Activated T-helper 17 cell treated with anti-CD3 and anti-CD28 coated beads, Interleukin-2, amount 50 U/mL, for 72 hours (primary cell): ENCODE results near the gene UQCR11. TPM values are rescaled to one million over a fixed set of nuclear protein-coding genes. Genes with fewer than 3 reads are reported as not detected.

Experiments used
- ATAC-seq: fragments of 150-1000 bp; cut with Tn5 transposase; replicated peaks from 2 replicates; pipeline ENCODE4 v1.10.0; 2021; ENCODE audit warnings: mild to moderate bottlenecking, moderate library complexity
- H3K27ac Mint-ChIP-seq: one replicate; pipeline ENCODE4 v1.8.0; 2022; ENCODE audit warnings: mixed read lengths
- H3K27me3 Mint-ChIP-seq: one replicate; pipeline ENCODE4 v1.8.0; 2022; ENCODE audit warnings: mixed read lengths
- H3K36me3 Mint-ChIP-seq: one replicate; pipeline ENCODE4 v1.8.0; 2022; ENCODE audit warnings: low read depth, mild to moderate bottlenecking, mixed read lengths
- H3K4me1 Mint-ChIP-seq: one replicate; pipeline ENCODE4 v1.8.0; 2022; ENCODE audit warnings: mixed read lengths
- H3K4me3 Mint-ChIP-seq: one replicate; pipeline ENCODE4 v1.8.0; 2022; ENCODE audit warnings: mild to moderate bottlenecking, mixed read lengths
- H3K9me3 Mint-ChIP-seq: one replicate; pipeline ENCODE4 v1.8.0; 2022; ENCODE audit warnings: mixed read lengths
- total RNA-seq, 2 donors: library from RNA; stranded (reverse); gene quantifications; one replicate each; pipeline ENCODE4 v1.2.3, GENCODE V29; 2022

UQCR11 gene
- total RNA-seq, 2 donors from 2014 or later, result 120 to 209 TPM

DNA sequence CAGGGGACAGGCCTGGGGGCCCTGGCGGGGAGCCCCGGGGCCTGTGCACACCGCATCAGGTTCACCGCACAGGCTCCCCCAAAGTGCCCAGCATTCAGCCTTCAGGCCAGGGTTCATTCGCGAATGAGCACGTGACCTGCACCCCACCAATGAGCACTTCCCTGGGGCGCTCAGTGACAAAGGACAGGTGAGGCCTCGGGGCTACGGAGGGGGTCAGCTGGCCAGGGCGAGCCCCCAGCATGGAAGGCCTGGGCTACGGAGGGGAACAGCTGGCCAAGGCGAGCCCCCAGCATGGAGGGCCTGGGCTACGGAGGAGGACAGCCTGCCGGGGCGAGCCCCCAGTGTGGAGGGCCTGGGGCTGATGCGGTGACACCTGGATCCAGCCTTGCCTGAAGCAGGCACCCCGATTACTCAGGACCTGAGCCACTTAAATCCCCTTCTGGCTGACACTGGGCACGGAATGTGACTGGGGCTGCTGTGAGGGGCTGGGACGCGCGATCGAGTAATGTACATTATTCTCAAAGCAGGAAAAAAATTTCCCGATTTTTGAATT is 24.1 kb upstream of the UQCR11 start:
- Mint-ChIP-seq H3K36me3 (peaks cover 14% of the 10 kb centered on the region), H3K27ac (no peak overlapping the region), H3K9me3 (no peaks in the 10 kb centered on the region), H3K27me3 (no peaks in the 10 kb centered on the region), H3K4me3 (no peak overlapping the region), H3K4me1 (no peaks in the 10 kb centered on the region)
- ATAC-seq, result no peak

DNA sequence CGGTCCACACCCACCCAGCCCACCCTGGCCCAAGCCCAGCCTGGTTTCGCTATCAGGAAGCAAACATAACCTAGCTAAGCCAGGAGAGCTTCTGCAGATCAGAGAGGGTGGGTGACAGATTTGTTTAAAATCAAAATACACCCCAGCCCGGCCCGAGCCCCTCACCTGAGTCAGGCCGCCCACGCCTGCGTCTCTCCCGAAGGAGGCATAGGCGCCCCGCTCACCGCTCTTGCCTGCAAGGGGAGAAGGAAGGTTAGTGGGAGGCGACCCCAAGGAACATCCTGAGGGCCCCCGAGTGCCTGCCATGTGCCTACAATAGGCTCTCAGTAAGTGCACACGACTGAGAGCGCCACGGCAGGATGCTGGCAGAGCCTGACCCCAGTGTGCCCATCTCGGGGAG is 21.9 kb upstream of the UQCR11 start:
- Mint-ChIP-seq H3K4me3 (no peak overlapping the region), H3K4me1 (no peaks in the 10 kb centered on the region), H3K36me3 (peaks cover 26% of the 10 kb centered on the region), H3K27ac (no peak overlapping the region), H3K9me3 (no peaks in the 10 kb centered on the region), H3K27me3 (no peaks in the 10 kb centered on the region)
- ATAC-seq, result no peak

DNA sequence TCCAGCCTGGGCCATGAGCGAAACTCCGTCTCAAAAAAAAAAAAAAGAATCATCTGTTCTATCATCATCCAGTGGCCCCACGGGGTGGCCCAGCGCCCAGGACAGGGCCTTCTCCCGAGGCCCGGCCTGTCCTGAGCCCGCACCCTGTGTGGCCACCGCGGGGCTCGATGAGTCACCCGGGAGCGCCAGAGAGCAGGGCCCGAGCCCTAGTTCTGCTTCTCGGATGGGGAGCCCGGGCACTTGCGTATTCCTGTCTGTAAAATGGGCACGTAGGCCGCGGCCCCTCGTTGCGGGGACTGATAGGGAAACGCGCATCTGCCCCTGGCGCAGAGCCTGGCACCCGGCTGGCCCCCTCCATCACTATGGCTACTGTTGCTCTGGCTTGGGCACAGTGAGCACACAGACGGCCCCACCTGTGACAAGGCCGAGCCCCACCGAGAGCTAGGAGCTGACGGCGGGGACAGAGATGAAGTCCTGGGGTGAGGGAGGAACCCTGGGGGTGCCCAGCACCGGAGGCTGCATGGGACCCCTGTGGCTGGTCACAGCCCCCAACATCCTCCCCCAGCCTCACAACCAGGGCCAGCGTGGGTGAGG is 21.3 kb upstream of the UQCR11 start:
- Mint-ChIP-seq H3K27me3 (no peaks in the 10 kb centered on the region), H3K27ac (no peak overlapping the region), H3K9me3 (no peaks in the 10 kb centered on the region), H3K4me1 (no peaks in the 10 kb centered on the region), H3K4me3 (no peak overlapping the region), H3K36me3 (peaks cover 26% of the 10 kb centered on the region)
- no peak for ATAC-seq

DNA sequence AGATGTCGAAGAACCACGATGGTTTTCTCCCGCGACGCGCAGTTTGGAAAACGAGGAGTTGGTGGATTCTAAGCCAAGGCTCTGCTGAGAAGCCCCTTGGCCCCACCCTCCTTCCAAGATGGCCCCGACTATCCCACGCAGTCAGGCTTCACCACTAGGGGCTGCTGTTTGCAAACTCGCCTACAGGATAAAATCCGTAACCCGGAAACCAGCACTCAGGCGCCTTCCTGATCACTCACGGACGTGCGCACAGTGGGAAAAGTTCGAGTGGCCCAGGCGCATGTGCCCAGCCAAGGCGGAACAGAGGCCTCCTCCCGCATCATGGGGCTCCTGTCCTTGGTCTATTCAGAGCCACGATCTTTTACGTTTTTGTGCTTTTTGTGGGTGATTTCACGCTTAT is 19.2 kb upstream of the UQCR11 start:
- Mint-ChIP-seq H3K4me3 (no peak overlapping the region), H3K4me1 (no peaks in the 10 kb centered on the region), H3K36me3 (peaks cover 26% of the 10 kb centered on the region), H3K9me3 (no peaks in the 10 kb centered on the region), H3K27ac (no peak overlapping the region), H3K27me3 (no peaks in the 10 kb centered on the region)
- peak; percentile 73 for ATAC-seq

DNA sequence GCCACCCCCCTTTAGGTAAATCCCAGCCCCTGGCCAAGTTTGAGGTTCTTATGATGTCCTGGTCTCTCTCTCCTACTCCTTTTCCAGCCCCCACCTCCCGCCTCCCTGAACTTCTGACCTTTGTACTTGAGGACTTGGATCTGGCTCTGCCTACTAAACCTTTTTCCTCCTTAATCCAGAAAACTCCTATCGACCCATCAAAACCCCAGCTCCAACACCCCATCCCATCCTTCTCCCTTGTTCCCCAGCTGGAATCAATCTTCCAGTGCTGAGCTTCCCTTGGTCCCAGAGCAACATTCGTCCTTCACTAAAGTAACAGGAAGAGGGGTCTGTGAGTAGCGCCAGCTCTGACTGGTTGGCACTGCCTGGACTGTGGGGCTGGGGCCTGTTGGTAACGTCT is 17.3 kb upstream of the UQCR11 start:
- Mint-ChIP-seq H3K4me1 (peaks cover 9% of the 10 kb centered on the region), H3K9me3 (no peaks in the 10 kb centered on the region)

DNA sequence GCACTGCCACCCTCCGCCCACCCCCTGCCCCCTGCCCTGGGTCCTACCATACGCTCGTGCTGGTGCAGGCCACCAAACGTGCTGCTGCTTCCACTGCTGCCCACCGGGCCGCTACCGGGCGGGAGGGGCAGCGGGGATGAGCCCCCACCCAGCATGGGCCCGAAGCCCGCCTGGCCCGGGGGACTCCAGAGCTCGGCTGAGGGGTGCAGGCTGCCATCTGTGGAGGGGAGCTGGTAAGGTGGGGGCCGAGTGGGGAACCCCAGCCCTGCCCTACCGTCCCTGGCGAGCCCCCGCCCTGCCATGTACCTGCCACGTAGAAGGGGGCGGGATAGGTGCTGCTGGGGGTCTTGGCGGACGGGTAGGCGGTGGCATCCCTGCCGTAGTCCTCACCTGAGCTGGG is 16.7 kb upstream of the UQCR11 start:
- no peak overlapping the region for H3K27ac Mint-ChIP-seq
- peaks cover 13% of the 10 kb centered on the region for H3K4me1 Mint-ChIP-seq
- ATAC-seq, result no peak
- no peaks in the 10 kb centered on the region for H3K9me3 Mint-ChIP-seq
- no peak overlapping the region for H3K4me3 Mint-ChIP-seq
- H3K36me3 Mint-ChIP-seq, result peaks cover 36% of the 10 kb centered on the region
- H3K27me3 Mint-ChIP-seq, result no peaks in the 10 kb centered on the region

More for the DNA sequence above, 17.3 kb upstream of the UQCR11 start:
- Mint-ChIP-seq H3K4me3 (no peak overlapping the region), H3K27me3 (no peaks in the 10 kb centered on the region), H3K36me3 (peaks cover 32% of the 10 kb centered on the region), H3K27ac (no peak overlapping the region)
- ATAC-seq, result no peak

DNA sequence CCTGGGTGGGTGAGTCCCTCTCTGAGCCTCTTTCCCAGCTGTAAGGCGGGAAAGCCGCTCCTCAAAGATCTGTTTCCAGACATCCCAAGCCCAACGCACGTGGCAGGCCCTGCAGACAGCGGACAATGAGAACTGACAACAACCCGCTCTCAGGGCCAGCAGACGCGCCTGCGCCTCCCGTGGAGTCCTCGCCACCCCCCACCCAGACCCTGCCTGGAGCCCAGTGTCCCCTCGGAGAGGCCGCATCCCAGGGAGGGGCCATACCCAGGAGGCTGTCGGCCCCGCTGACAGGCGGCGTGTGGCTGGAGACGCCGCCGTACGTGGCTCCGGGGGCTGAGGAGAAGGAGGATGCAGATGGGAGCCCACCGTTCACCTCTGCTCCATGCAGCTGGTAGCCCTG is 16.3 kb upstream of the UQCR11 start:
- H3K27ac Mint-ChIP-seq, result no peak overlapping the region
- peaks cover 17% of the 10 kb centered on the region for H3K4me1 Mint-ChIP-seq
- ATAC-seq, result no peak

DNA sequence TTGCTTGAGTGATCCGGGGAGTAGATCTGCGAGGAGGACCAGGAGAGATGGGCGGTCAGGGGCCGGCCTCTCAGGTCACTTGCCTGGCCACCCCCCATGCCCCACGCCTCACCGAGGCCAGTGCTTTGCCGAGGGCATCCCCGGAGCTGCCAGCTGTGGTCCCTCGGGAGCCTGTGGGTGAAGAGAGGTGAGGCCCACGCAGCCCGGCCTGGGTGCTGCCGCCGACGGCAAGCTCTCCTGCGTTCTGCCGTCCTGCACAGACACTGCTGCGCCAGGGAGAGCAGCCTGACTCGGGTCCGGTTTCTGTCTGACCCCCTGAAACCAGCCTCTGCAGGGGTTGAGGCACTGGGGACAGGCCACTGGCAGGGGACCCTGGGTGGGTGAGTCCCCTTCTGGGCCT is 15.8 kb upstream of the UQCR11 start:
- Mint-ChIP-seq H3K27ac (no peak overlapping the region), H3K27me3 (no peaks in the 10 kb centered on the region), H3K9me3 (no peaks in the 10 kb centered on the region), H3K4me3 (no peak overlapping the region), H3K36me3 (peaks cover 43% of the 10 kb centered on the region), H3K4me1 (peaks cover 18% of the 10 kb centered on the region)
- no peak for ATAC-seq

More for the DNA sequence above, 16.3 kb upstream of the UQCR11 start:
- no peaks in the 10 kb centered on the region for H3K9me3 Mint-ChIP-seq
- H3K27me3 Mint-ChIP-seq, result no peaks in the 10 kb centered on the region
- H3K4me3 Mint-ChIP-seq, result no peak overlapping the region
- peaks cover 40% of the 10 kb centered on the region for H3K36me3 Mint-ChIP-seq

DNA sequence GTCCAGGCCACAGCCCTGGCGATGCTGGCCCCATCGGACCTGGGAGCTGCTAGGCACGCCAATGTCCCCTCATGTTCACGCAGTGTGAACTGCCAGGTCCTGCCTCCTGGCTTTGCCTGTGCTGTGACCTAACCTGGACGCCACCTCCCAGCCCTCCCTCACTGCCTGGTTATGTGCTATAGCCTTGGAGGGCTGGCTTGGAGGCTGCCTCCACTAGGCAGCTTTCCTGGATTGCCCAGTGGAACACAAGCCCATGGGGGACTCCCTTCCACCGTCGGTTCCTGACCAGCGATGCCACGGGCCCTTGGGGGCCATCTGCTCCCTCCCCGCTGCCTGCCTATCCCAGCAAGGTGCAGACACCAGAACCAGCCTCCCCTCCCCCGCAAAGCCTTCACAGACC is 15.2 kb upstream of the UQCR11 start:
- Mint-ChIP-seq H3K9me3 (no peaks in the 10 kb centered on the region), H3K36me3 (peaks cover 43% of the 10 kb centered on the region), H3K4me1 (peaks cover 18% of the 10 kb centered on the region), H3K27ac (no peak overlapping the region), H3K27me3 (no peaks in the 10 kb centered on the region), H3K4me3 (no peak overlapping the region)
- ATAC-seq, result no peak

DNA sequence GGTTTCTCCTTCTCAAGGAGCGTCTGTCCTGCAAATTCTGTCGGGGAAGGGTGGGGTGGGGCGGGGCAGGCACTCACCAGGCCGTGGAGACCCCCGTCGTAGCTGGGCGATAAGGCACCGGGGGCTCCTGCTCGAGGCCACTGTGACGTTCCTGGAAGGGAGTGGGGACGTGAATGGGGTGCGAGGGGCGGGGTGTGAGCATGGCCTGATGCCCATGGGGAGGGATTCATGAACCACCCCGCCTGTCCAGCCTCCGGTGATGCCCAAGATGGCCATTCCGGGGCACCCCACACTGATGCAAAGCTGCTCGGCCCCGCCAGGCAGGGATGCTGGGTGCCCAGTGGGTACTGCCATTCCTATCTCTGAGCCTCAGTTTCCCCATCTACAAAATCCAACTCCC is 14.4 kb upstream of the UQCR11 start:
- Mint-ChIP-seq H3K36me3 (peaks cover 47% of the 10 kb centered on the region), H3K27me3 (no peaks in the 10 kb centered on the region), H3K9me3 (no peaks in the 10 kb centered on the region), H3K4me3 (no peak overlapping the region), H3K27ac (no peak overlapping the region), H3K4me1 (peaks cover 18% of the 10 kb centered on the region)
- no peak for ATAC-seq

DNA sequence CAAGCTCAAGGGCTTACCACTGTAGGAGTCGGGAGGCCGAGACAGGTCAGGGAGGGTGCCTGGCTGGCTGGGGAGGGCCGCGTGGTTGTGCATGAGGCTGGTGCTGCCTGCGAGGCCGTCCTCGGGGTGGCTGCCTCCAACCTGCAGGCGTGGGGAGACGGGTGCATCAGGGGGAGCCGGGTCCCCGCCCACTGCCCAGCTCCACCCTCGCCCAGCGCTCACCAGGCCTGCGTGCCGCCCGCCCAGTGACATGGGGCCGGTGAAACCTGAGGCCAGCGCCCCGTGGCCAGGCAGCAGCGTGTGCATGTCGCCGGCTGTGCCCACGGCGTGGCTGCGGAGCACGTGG is 13.8 kb upstream of the UQCR11 start:
- peaks cover 47% of the 10 kb centered on the region for H3K36me3 Mint-ChIP-seq
- H3K9me3 Mint-ChIP-seq, result no peaks in the 10 kb centered on the region
- H3K27ac Mint-ChIP-seq, result no peak overlapping the region
- no peak for ATAC-seq
- peaks cover 18% of the 10 kb centered on the region for H3K4me1 Mint-ChIP-seq
- no peak overlapping the region for H3K4me3 Mint-ChIP-seq
- no peaks in the 10 kb centered on the region for H3K27me3 Mint-ChIP-seq

DNA sequence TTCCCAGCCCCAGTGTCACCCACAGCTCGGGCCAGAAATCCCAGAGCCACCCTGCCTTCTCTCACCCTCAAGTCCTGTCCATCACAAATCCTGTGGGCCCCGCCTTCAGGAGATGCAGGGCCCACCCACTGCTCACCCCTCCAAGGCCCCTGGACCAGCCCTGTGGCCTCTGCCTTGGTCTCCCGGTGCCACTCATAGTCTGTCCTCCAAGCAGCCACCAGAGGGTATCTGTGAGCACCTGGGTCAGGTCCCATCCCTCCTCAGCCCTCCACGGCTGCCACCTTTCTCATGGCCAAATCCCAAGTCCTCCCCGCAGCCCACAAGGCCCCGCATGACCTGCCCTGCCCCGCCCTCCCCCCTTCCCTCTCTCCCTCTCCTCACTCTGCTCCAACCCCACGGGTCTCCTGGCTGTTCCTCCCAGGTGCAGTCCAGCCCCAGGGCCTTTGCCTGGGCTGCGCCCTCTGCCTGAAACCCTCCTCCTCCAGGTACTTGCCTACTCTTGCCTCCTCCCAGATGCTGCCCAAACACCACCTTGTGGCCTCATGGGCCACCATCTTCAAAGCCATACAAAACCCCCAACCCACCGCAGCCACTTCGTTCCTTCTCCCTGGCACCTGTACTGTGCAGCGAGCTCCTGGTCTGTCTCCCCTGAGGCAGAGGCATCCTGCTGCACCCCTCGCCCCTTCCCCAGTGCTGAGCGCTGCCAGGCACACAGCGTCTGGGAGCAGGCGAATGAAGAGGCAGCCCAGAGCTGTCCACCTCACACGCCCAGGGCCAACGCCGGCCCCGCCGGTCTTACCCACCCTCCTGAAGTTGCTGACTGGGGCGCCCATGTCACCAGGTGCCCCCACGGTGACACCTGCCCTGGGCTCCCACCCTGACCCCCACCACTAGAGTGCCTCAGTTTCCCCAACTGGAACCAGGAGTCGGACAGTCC is 13.2 kb upstream of the UQCR11 start:
- Mint-ChIP-seq H3K9me3 (no peaks in the 10 kb centered on the region), H3K4me3 (no peak overlapping the region), H3K27me3 (no peaks in the 10 kb centered on the region), H3K27ac (peak overlapping the region; percentile 48), H3K36me3 (peaks cover 50% of the 10 kb centered on the region), H3K4me1 (peaks cover 18% of the 10 kb centered on the region)
- ATAC-seq, result peak; percentile 63

DNA sequence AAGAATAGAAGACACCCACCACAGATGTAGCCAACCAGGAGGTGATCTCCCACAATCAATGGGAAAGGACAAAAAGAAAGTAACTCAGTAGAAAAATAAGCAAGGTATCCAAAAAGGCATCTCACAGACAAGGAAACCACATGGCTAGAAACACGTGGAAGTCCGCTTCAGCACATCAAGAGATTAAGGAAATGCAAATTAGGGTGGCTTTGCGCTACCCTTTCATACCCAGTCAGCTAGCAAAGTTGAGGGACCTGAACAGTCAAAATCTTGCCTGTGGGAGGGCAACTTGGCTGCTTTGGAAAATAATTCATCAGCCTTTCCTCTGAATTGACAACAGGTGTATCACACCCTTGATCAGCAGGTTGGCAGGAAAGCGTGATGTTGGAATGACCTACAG is 11.6 kb upstream of the UQCR11 start:
- no peaks in the 10 kb centered on the region for H3K27me3 Mint-ChIP-seq
- H3K4me1 Mint-ChIP-seq, result peaks cover 18% of the 10 kb centered on the region
- peak overlapping the region; percentile 14 for H3K4me3 Mint-ChIP-seq
- peak; percentile 63 for ATAC-seq
- peak overlapping the region; percentile 78 for H3K27ac Mint-ChIP-seq
- H3K9me3 Mint-ChIP-seq, result no peaks in the 10 kb centered on the region
- H3K36me3 Mint-ChIP-seq, result peaks cover 50% of the 10 kb centered on the region

DNA sequence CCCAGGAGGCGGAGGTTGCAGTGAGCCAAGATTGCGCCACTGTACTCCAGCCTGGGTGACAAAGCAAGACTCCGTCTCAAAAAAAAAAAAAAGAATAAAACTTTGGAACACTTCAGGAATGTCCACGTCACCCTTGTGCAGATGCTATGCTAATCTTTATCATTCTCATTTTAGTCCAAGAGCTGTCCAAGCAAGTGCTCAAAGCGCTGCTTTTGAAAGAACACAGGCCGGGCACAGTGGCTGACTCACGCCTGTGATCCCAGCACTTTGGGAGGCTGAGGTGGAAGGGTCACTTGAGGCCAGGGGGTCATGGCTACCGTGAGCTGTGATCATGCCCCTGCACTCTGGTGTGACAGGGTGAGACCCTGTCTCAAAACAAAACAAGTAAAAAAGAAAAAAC is 11.1 kb upstream of the UQCR11 start:
- H3K4me1 Mint-ChIP-seq, result peaks cover 18% of the 10 kb centered on the region
- peak overlapping the region; percentile 78 for H3K27ac Mint-ChIP-seq
- ATAC-seq, result no peak
- H3K4me3 Mint-ChIP-seq, result peak overlapping the region; percentile 14
- H3K9me3 Mint-ChIP-seq, result no peaks in the 10 kb centered on the region
- peaks cover 53% of the 10 kb centered on the region for H3K36me3 Mint-ChIP-seq
- no peaks in the 10 kb centered on the region for H3K27me3 Mint-ChIP-seq

DNA sequence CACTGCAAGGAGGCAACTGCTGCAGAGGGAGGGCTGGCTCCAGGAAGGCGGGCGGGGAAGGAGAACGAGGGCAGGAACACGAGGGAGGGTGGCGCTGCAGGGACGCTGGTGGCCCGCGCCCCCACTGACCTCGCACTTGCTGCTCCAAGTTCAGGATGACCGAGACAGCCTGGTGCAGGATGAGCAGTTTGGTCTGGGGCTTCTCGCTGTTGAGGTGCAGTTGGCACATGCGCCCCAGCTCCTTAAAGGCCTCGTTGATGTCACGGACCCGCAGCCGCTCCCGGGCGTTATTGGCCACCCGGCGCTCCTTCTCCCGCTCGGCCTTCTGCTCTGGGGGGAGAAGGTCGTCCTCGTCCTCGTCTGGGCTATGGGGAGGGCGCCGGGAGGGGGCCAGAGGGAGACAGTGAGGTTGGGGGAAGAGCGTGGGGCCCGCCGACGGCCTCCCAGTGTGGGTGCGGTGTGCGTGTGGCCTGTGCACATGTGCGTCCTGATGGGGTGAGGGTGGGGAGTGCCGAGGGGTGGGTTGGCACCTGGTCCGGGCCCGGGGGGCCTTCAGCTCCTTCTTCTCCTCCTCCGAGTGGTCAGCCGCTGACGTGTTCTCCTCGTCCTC is 10.0 kb upstream of the UQCR11 start:
- H3K4me1 Mint-ChIP-seq, result peaks cover 18% of the 10 kb centered on the region
- H3K4me3 Mint-ChIP-seq, result no peak overlapping the region
- no peak overlapping the region for H3K27ac Mint-ChIP-seq
- H3K27me3 Mint-ChIP-seq, result no peaks in the 10 kb centered on the region
- peaks cover 64% of the 10 kb centered on the region for H3K36me3 Mint-ChIP-seq
- no peak for ATAC-seq
- no peaks in the 10 kb centered on the region for H3K9me3 Mint-ChIP-seq
